SKM-1 treated with dmso at 0.1 percent for 144 hours (cell line): ENCODE data around the gene PEX14.

Source experiments
- DNase-seq: peaks from one replicate; lab custom pipeline; 2025; ENCODE audit not compliant: unreplicated experiment; lab: John Stamatoyannopoulos, UW

PEX14 gene

GRCh38 chr1:10538646-10539355 is 64.1 kb downstream of the PEX14 start:
- no peak for DNase-seq

DNA sequence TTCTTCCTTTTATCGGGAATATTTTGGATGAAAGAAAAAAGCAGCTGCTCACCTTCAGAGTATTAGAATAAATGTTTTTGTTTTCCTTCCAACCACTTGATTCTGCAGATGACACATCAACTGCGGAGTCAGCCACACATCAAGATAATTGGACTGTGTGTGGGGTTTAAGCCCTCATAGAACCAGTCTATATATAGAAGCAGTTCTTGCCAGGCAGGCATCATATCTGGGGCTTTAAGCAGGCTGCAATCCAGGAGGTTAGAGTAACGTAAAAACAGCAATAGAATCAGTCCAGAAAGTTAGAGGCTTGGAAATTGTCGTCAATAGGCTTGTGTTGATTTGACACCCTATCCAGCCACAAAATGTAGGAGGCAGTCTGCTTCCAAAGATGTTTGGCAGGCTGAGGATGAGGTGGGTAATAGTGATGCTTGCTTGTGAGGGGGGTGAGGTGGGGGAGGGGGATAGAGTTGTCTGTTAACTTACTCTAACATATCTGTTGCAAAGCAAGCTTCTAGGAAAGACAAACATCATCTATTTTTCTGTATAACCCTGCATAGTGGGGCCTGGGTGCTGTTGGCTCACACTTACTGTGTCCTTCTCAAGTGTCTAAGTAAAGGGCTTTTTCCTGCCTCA is 64.8 kb downstream of the PEX14 start:
- DNase-seq: no peak

- DNase-seq: no peak
Observed at GRCh38 chr1:10540277-10541005, 65.7 kb downstream of the PEX14 start.

DNA sequence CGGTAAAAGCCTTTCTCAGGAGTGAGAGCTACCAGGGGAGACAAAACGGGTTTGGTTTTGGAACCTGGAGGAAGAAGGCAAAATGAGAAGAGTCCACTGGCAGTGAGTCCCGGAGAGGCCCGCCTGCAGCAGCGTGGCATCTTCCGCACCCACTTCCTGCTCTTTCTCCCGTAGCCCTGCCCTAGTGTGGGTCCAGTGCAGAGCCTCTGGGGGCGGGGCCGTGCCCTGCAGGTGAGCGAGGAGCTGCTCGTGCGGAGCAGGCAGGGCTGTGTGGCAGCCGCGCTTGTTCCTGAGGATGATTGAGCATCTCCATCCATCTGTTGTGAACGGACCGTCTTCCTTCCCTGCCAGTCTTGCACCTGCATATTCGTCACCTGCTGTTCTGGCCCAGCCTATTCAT is 66.5 kb downstream of the PEX14 start:
- no peak for DNase-seq

DNA sequence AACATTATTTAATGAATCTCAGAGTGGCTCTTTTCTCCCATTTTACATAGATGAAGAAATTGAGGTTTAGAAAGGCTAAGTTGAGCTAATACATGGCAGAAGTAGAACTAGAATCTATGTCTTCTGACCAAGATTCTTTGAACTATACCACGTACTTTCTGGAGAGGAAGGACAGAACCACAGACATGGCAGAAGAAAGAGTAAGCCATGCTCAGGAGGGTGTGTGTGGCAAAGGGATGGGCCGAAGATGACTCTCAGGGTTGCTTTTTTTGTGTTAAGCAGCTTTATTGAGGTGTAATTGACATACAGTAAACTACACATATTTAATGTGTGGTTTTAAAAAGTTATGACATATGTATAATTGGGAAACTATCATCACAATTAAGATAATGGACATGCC is 69.5 kb downstream of the PEX14 start:
- no peak for DNase-seq

DNA sequence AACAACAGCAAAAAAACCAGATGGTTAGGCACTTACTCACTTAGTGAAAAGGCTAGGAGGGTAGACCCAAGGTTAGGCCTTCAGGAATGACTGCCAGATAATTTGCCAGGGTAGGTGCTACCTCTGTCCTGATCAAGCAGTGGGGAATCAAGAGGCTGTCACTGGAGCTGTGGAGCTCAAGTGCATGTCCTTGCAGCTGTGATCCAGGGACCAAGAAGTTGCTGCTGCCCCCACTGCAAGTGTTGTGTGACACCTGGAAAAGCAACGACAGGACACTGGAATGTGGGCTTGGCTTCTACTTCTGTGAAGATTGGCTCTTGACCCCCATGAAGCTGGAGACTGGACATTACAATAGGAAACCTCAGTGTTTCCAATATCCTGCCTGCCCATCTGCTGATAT is 72.1 kb downstream of the PEX14 start:
- no peak for DNase-seq

DNA sequence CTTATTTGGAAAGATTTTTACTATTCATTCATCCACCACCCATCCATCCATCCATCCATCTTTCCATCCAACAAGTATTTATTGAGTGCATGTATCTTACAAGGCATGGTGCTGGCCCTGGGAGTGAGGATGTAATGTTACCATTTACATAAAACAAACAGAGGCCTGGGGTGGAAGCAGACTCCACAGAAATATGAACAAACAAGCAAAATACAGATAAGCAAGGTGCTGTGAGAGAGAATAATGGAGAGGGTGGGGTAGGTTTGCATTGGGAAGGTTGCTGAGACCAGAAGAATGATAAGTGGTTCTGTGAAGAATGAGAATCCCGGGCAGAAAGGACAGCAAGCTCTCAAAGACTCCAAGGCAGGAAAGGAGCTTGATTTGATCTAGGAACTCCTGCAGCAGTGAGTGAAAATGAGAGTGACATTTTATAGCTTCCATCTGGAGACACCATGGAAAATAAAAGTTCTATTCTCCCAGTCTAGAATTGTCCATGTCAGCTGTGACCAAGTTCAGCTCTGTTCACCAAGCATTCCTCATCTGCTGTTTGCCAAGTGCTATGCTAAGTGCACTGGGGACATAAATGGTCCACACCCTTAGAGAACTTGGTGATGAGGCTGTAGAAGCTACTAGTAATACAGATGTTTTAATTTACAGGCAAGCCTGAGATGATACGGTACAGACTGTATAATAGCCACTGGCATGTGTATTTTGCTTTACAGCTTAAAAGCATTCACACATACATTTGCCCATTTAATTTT is 75.3 kb downstream of the PEX14 start:
- DNase-seq: no peak

GRCh38 chr1:10553118-10553517 is 78.4 kb downstream of the PEX14 start:
- DNase-seq: peak; percentile 3

DNA sequence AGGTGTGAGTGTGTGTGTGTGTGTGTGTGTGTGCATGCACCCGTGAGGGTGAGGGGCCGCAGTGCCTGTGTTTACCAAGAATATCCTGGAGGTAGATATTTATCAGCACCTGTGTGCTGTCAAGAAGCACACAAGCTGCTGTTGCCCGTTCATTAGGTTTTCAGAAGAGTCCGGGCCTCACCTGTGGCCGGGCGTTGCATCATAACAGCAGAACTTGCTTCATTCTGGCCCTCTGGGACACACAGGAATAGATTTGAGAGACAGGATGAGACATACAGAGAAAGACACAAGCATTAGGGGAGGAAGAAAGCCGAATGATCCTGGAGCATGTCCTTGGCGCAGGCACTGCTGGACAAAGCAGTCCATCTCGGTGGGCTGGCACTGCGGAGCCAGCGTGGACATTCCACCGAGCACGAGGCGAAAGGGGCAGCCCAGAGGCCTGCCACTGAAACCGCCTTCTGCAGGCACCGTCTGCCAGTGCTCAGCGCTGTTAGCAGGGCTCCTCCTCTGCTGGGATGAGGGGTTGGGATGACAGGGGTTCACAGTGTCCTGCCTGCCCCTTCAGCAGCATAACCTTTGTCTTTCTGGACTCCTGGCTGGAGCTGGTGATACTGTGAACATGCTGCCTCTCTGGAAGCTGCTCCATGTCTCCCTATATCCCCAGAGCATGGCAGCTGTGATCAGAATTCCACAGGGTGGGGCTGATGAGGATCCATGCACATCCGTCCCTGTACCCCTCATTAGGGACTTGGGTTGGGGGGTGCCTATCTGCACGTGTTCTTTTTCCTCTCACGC is 81.1 kb downstream of the PEX14 start:
- peak; percentile 5 for DNase-seq

DNA sequence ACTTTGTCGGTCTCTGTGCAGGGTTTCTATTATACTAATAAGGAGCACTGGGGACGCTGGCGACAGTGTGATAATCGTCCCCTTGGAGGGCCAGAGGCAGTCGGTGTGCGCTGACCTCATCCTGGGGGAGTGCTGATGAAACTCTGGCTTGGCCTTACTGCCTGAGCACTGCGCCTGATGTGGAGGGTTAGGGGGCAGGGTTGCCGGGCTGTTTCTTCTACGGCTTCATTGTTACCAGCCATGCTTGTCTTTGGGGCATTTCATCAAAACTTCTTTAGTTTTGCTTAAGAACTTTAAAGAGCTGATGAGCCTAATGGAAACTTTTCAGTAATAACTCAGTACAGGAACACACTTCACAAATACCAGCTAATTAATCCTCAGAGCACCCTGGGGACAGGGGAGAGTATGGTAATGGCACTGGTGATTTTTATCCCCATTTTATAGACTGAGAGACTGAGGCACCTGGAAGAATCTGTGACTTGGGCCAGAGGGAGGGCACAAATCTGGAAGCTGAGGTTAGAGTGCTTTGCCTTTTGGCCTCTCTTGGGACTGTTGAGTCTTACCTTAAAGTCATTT is 81.8 kb downstream of the PEX14 start:
- DNase-seq: no peak

DNA sequence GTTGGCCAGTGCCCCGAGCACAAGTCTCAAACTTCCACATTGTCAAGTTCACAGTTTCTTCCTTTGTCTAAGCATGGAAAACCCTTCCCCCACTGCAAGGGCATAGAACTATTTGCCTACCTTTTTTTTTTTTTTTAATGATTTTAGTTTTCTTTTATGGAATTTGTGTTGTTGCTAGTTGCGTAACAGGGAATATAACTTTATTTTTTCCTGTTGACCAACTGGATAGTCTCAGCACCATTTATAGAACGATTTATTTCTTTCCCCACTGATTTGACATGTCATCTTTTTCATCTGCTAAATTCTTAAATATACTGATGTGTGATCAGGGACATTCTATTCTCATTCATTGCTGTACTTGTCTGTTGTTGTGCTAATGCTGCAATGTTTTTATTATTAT is 83.0 kb downstream of the PEX14 start:
- DNase-seq: no peak

GRCh38 chr1:10559386-10559785 is 84.6 kb downstream of the PEX14 start:
- DNase-seq: no peak

DNA sequence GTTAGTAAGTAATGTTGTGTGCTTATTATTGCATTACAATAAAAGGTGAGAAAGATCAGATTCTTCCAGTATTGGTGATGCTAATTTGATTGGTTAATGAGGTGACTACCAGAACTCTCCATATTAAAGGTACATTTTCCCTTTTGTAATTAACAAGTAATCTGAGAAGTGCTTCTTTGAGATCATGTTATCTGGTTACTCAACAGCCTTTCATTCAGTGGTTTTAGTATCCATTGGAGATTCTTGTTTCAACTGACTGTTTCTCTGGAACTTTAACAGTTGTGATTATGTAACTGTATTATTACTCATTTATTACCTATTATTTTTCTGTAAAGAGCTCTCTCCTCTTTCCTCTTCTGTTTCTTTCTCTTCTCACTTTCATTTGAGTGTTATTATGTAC is 86.7 kb downstream of the PEX14 start:
- no peak for DNase-seq

- DNase-seq: peak; percentile 1
Observed at GRCh38 chr1:10561955-10562354, 87.2 kb downstream of the PEX14 start.

- DNase-seq: no peak
Observed at GRCh38 chr1:10564063-10564462, 89.3 kb downstream of the PEX14 start.

DNA sequence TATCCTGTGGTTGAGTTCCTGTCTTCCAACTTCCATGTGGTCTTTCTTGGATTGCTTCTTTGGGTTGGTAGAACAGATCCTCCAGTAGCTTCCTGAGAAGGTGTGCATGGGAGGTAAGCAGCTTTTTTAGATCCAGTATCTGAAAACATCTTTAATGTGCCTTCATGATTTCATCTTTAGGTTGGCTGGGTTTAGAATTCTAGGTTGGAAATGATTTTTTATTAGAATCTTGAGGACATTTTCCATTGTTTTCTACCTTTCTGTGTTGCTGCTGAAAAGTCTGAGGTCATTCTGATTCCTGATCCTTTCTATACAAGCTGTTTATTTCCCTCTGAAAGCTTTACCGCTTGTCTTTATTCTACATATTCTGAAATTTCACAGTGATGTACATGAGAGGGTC is 94.8 kb downstream of the PEX14 start:
- no peak for DNase-seq

DNA sequence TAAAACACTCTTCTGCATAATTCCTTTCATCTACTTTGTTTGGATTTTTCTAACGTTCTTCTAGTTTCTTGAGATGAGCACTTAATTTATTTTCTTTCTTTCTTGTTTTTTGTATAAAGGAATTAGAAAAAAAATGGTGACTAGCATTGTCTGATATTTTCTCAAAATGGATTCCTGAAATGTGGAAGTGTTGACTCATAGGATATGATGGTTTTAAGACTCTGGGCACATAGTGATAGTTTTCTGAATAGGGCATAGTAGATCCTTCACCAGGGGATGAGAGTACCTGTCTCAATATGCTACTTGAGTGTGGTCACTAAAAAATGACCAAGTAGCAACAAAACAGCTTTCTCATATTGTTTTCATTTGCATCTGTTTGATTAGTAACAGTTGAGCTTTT is 100.9 kb downstream of the PEX14 start:
- DNase-seq: no peak

DNA sequence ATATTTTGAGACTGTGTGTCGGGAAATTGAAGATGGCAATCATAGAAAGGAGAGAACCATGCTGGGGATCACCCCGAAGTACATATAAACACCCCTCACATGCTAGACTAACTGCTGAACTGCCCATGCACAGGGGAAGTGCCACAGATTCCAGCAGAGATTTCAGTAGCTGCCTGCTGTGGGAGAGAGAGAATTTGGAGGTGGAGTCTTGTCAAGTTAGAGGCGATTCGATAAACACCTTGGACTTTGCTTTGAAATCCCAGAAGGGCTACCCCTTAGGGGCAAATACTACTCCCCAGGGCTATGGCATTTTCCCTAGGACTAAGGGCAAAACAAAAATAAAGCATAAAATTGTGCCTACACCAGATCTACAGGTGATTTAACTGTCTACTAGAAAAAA is 103.3 kb downstream of the PEX14 start:
- no peak for DNase-seq

- no peak for DNase-seq
Observed at GRCh38 chr1:10583641-10584040, 108.9 kb downstream of the PEX14 start.

GRCh38 chr1:10585242-10585641 is 110.5 kb downstream of the PEX14 start:
- DNase-seq: no peak
